ENCODE data around the gene ASB13.

ASB13 gene

GRCh38 chr10:5670662-5671375, 4.4 kb upstream of the ASB13 start:
- DNase-seq (ENCODE audit: low read depth in 2 of 2), result no peak

DNA sequence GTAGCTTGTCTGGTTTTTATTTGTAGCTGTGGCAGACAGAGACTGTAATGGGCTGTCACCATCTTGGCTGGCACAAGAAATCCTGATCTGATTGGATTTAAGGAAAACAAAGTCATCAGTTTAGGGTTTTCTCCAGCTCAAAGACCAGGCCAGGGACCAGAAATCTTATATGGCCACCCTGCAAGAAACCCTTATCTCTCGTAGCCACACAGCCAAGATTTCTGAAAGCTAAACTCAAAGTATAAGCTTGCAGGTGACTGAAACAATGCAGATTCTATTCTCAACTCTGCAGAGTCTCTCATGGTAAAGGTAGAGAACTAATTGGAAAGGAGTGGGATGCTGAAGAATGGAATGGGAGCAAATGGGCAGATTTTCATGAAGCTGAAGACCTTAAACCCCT, 3.2 kb upstream of the ASB13 start:
- no peak for DNase-seq (ENCODE audit: low read depth in 2 of 2)

DNA sequence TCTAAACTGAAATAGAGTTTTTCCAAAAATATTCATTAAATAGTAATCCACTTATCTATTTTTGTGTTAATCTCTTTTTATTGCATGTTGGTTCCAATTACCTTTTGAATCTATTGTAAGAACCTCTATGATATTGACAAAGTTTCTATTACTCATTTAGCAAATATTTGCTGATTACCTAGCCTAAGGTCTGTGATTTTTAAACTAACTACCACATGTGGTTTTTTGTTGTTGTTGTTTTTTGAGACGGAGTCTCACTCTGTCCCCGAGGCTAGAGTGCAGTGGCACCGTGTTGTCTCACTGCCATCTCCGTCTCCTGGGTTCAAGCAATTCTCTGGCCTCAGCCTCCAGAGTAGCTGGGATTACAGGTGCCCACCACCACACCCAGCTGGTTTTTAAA, 2.0 kb upstream of the ASB13 start:
- no peak for DNase-seq (ENCODE audit: low read depth in 2 of 2)

DNA sequence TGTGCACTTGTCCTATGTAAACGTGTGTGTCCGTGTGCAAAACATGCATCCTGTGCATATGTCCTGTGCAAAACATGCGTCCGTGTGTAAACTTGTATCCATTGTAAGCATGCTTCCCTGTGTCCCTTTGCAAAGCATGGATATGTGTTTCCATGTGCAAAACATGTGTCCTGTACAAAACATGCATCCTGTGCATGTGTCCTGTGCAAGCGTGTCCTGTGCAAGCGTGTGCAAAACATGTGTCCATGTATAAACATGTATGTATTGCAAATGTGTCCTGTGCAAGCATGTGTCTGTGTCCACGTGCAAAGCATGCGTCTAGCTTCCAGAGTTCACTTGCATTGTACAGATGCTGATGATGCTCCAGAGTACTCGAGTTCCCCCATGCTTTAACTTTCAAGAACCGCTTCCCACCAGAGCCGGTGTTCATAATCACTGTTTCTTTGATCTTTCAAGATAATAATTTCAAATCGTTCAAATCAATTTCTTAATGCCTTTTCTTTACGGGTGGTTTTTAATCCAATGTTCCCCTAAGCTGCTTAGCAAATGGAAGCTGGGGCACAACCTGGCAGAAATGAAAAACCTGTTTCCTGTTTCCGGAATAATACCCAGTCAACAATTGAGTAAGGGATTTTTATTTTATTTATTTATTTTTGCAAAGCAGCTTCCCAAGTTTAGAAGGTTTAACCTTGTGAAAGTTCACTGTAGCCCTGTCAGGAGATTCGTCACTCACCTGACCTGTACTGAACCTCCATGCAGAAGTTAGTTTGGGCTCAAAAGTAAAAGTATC, 641 bp upstream of the ASB13 start:
- DNase-seq (ENCODE audit: low read depth in 2 of 2), result no peak

GRCh38 chr10:5665373-5666007, 905 bp downstream of the ASB13 start:
- DNase-seq (ENCODE audit: low read depth in 2 of 2), result no peak

- DNase-seq (ENCODE audit: low read depth in 2 of 2), result no peak
These were observed 2.5 kb downstream of the ASB13 start for GRCh38 chr10:5663692-5664427.

GRCh38 chr10:5662708-5663579, 3.5 kb downstream of the ASB13 start:
- no peak for DNase-seq (ENCODE audit: low read depth in 2 of 2)

DNA sequence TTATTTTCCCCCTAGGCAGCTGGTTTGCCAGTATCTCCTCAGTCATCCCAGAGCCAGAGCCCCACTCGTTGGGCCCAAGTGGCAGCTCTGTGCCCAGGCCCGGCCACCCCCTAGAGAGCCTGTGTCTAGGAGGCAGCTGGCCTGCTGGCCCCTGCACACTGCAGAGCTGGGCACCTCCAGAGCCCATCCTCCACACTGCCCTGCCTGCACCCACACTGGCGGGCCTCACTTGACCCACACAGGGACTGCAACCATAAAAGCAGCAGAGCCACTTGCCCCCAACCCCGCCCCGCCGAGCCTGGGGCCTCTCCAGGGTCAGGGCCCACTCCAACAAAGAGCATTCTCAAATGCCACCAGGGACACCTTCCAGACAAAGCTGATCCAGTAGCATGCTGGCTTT, 5.4 kb downstream of the ASB13 start:
- no peak for DNase-seq (ENCODE audit: low read depth in 2 of 2)

GRCh38 chr10:5659702-5660528, 6.5 kb downstream of the ASB13 start:
- DNase-seq (ENCODE audit: low read depth in 2 of 2), result no peak

DNA sequence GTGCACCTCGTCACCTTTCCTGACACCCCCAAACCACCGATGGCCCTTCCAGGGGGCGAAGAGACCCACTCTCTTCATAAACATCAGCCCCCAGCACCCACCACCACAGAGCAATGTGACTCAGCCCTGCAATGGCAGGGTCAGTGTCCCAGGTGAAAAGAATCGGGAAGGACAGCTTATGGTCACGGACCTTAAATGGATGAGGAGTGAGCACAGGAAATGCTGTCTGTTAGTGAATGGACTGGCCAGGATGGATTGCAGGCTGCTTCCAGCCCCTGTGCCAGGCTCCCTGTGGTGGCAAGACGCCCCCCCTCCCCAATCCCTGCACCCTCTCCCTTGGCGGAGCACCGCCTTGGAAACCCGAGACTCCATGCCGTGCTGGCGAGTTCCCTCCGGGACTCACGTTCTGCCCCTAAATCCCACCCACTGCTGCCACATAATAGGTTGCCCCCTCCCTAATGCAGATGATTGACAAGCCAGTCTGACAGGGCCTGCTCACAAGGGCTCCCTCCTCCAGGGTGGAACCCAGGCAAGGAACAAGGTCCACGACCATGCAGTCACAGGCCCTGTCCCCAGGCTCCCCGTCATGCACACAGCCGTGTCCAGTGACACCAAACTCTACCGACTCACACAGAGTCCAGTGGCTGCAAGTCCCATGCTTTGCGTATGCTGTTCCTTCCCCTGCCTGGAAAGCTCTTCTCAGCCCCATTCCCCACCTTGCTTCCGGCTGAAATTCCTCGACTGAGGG, 7.3 kb downstream of the ASB13 start:
- DNase-seq (ENCODE audit: low read depth in 2 of 2), result no peak

DNA sequence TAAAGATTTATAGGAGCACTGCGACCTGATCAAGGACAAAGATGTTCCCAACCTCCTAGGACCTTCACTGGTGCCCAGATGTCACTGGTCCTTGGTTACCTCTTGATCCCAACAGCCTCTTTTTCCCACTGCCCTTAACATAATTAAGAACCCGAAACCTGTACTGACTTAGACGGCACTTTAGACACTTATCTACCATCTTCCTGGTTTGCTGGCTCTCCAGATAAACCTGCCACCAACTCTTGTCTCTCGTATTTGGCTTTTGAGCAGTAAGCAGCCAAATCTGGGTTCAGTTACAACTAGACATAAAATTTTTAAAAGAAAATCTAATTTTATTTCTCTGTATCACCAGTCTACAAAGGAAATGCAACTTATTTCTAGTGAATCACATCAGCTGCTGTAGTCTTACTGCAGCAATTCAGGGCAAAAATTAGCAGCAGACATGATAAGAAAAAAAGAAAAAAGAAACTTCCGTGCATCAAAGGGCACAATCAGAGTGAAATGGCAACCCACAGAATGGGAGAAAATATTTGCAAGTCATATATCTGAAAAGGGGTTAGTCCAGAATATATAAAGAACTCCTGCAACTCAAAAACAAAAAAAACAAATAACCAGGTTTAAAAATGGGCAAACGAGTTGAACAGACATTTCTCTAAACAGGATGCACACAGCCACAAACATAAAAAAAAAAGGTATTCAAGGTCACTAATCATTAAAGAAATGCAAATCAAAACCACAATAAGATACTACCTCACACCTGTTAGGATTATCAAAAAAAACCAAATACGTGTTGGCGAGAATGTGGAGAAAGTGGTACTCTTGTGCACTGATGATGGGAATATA, 9.4 kb downstream of the ASB13 start:
- DNase-seq (ENCODE audit: low read depth in 2 of 2), result no peak

DNA sequence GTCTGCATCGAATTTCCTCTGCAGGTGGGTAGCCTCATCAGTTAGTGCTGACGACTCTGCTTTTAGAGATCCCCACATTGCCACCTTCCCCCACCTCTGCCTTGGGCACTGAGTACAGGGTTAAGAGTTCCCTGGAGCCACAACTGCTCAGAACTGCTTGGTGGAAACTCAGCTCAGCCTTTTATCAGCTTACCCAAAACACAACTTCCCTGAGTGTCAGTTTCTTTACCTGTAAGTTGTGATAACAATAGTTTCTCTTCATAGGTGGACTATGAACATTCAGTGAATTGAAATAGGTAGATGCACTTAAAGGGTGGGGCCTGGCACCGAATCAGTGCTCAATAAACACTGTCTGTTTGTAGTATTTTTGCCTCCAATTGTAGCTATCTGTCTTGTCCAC, 11.3 kb downstream of the ASB13 start:
- DNase-seq (ENCODE audit: low read depth in 2 of 2), result no peak

DNA sequence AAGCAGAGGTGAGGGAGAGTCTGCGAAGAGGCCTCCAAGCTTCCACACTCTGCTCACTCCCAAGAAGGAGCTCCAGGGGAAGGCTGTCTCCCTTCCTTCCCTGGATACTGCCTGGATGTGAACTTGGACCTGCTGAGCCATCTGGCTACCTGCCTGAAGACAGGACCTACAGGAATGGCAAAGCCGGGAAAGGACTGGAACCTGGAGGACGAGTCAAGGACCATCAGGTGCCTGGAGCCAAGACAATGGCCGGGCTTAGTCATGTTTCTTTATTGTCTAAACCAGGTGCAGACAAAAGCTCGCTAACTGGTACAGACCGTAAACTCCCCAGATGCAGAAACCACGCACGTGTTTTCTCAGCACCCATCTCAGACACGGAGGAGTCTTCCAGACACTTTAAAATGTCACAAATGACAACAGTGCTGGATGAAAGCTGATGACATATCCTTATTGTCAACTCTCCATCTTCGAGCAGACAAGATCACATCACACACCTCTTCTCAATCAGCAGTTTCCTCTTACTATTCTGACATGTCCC, 12.1 kb downstream of the ASB13 start:
- DNase-seq (ENCODE audit: low read depth in 2 of 2), result no peak

DNA sequence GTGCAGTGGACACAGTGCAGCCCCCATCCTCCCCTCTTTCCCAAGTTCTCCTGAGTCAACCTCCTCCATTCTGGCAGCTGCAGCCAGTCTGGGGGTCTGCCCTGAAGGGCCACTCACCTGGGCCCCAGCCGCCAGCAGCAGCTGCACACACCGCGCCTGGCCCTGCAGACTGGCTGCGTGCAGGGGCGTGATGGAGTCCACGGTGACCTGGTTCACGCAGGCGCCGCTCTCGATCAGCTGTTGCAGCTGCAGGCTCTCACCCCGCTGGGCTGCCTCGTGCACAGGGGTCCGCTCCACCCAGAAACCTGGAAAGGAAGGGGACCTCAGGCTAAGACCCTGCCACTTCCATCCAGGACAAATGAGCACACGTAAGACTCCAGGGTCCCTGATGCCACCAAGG, 13.6 kb downstream of the ASB13 start:
- DNase-seq (ENCODE audit: low read depth in 2 of 2), result no peak

DNA sequence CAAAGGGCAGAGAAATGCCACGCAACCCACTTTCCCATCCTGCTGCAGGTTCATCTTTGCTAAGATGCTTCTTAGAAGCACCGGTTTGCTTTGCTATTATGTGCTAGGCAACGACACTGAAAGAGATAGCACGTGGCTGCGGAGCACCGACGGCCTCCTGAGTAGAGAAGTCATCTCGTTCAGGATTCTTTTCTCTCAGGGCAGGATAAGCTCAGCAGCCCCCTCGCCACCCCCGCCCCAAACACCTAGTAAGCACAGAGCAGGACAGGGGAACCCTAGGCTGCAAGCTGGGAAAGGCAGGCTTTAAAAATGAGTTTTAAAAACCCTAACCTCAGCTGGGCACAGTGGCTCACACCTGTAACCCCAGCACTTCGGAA, 15.0 kb downstream of the ASB13 start:
- no peak for DNase-seq (ENCODE audit: low read depth in 2 of 2)

DNA sequence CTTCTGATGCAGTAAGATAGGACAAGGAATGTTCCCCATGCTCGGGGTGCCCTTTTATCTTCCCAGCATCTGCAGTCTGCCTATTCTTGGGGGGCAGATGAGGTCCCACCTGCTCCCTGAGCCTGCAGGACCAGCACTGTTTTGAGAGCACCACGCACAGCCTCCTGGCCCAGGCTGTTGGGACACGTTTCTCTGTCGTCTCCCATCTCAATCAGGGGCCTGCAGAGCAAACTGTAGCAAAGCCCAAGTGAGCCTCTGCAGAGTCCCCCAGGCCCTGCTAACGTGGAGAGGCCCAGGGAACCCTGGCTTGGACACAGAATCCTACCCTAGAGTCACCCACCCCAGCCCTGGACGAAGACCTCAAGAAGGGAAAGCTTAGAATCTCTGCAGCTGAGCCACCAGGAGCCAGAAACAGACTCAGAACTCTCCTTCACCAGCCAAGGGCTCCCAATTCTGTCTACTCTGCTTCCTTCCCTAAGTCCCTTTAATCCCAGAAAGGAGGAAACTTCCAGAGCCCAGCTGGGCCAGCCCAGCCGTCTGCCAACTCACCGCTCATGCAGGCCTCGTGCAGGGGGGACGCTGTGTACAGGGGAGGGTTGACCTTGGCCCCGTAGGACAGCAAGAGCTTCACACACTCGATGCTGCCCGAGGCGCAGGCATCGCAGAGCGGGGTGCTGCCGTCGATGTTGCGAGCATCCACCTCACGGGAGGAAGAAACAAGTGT, 15.6 kb downstream of the ASB13 start:
- DNase-seq (ENCODE audit: low read depth in 2 of 2), result no peak

- DNase-seq (ENCODE audit: low read depth in 2 of 2), result no peak
These were observed 16.6 kb downstream of the ASB13 start for GRCh38 chr10:5649746-5650145.
